Esophagus squamous epithelium (tissue), 4 donors: ENCODE data around the gene ACP4.

Experiments
- POLR2A ChIP-seq, 4 donors: fragments of 450-650 bp; IDR thresholded peaks; one replicate each; pipeline ENCODE4 v1.6.1; 2017; ENCODE audit warnings: antibody characterized with exemption in 4 of 4, mild to moderate bottlenecking in 4 of 4, moderate library complexity in 3 of 4
- TF ChIP-seq, protein P1 (sequence below), 6 experiments: fragments of 450-650 bp in 4 of 6; fragments of 200-600 bp in 2 of 6; sonication (generic) in 2 of 6; IDR thresholded peaks; one replicate each; pipeline ENCODE4 v1.5.1; 2016 to 2019; ENCODE audit warnings: antibody characterized with exemption in 6 of 6, mild to moderate bottlenecking in 4 of 6, moderate library complexity in 4 of 6

GRCh38 chr19:50794074-50794875, 4.1 kb downstream of the ACP4 start:
- TF ChIP-seq, protein P1, sequence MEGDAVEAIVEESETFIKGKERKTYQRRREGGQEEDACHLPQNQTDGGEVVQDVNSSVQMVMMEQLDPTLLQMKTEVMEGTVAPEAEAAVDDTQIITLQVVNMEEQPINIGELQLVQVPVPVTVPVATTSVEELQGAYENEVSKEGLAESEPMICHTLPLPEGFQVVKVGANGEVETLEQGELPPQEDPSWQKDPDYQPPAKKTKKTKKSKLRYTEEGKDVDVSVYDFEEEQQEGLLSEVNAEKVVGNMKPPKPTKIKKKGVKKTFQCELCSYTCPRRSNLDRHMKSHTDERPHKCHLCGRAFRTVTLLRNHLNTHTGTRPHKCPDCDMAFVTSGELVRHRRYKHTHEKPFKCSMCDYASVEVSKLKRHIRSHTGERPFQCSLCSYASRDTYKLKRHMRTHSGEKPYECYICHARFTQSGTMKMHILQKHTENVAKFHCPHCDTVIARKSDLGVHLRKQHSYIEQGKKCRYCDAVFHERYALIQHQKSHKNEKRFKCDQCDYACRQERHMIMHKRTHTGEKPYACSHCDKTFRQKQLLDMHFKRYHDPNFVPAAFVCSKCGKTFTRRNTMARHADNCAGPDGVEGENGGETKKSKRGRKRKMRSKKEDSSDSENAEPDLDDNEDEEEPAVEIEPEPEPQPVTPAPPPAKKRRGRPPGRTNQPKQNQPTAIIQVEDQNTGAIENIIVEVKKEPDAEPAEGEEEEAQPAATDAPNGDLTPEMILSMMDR (IDR thresholded peaks at IDR 0.05): peak in 1 of 6 experiments; percentile 27
- TF ChIP-seq POLR2A (IDR thresholded peaks at IDR 0.05): no peak
